ENCODE results near the gene TMUB1. TPM values are rescaled to one million over a fixed set of nuclear protein-coding genes. Genes with fewer than 3 reads are reported as not detected.

TMUB1 gene
- total and polyA plus RNA-seq, 2 donors (not counting 3 experiments of a cell fraction or from before 2014, with no cell fraction given), result 41.3 to 45.3 TPM

- no peaks in the 10 kb centered on the region for H4K20me1 ChIP-seq (replicated peaks; ENCODE audit: control insufficient read depth, extremely low read depth, insufficient read depth, low read length)
- peaks cover 16% of the 10 kb centered on the region for H3K79me2 ChIP-seq (ENCODE audit: control insufficient read depth, insufficient read depth, low read length)
- no peak for TF ChIP-seq CTCF (IDR thresholded peaks at IDR 0.05; ENCODE audit: extremely low read depth in 1 of 2, insufficient read depth in 1 of 2, low read depth in 1 of 2, low read length in 2 of 2)
- TF ChIP-seq MAX (IDR thresholded peaks at IDR 0.05; ENCODE audit: insufficient read depth, insufficient read length), result no peak
- TF ChIP-seq GATA2 (IDR thresholded peaks at IDR 0.05; ENCODE audit: insufficient read depth, insufficient read length, low read depth, low read length), result no peak
- no peak for TF ChIP-seq FOS (IDR thresholded peaks at IDR 0.05; ENCODE audit: borderline replicate concordance, insufficient read depth, low read length)
- no peak for TF ChIP-seq EZH2 (IDR thresholded peaks at IDR 0.05; ENCODE audit: borderline replicate concordance, low read depth, low read length, severe bottlenecking)
- TF ChIP-seq POLR2AphosphoS5 (IDR thresholded peaks at IDR 0.05; ENCODE audit: insufficient read depth, low read depth, low read length), result no peak
- no peak for TF ChIP-seq POLR2A (IDR thresholded peaks at IDR 0.05; ENCODE audit: low read depth, low read length)
- TF ChIP-seq MYC (IDR thresholded peaks at IDR 0.05; ENCODE audit: low read depth, low read length), result no peak
- no peak for TF ChIP-seq JUN (IDR thresholded peaks at IDR 0.05; ENCODE audit: borderline replicate concordance, insufficient read depth, insufficient read length, low read depth)
- POLR2A ChIA-PET, result no interaction called here
- FAIRE-seq, result no peak
- no peaks in the 10 kb centered on the region for H3K27me3 ChIP-seq (ENCODE audit: control insufficient read depth in 2 of 2, insufficient read depth in 2 of 2, low read length in 2 of 2)
- H3K9me1 ChIP-seq (replicated peaks; ENCODE audit: control insufficient read depth, extremely low read depth, insufficient read depth, low read length), result no peaks in the 10 kb centered on the region
- DNase-seq (ENCODE audit: low read depth, low spot score), result no peak
- dilution Hi-C loops (cut with MboI; ENCODE audit: extremely low pct_ligation_motif_present, low sequenced_read_pairs), result no loop called here
- no peak overlapping the region for H3K4me2 ChIP-seq (ENCODE audit: insufficient read depth, low read length)
- no peak overlapping the region for H3K9ac ChIP-seq (replicated peaks; ENCODE audit: extremely low read depth, insufficient read depth, low read length)
- no peaks in the 10 kb centered on the region for H3K36me3 ChIP-seq (ENCODE audit: control insufficient read depth in 2 of 2, extremely low read depth in 1 of 2, insufficient read depth in 2 of 2, low read length in 2 of 2)
- CTCF ChIA-PET, result no interaction called here
- no TSS peak for BruUV-seq (replicated peaks)
- H3K4me1 ChIP-seq (ENCODE audit: control insufficient read depth, extremely low read depth, insufficient read depth, low read length), result peaks cover 26% of the 10 kb centered on the region
- no peak overlapping the region for H3K4me3 ChIP-seq (replicated peaks in 1 of 3; ENCODE audit: insufficient read depth in 1 of 3, low read depth in 1 of 3, low read length in 3 of 3)
- H2AFZ ChIP-seq (ENCODE audit: low read depth, low read length), result no peak overlapping the region
- H3K27ac ChIP-seq (ENCODE audit: insufficient read depth, low read depth, low read length), result no peak overlapping the region
- intact Hi-C loops (cut with micrococcal nuclease), result no loop called here
- H3K9me3 ChIP-seq (replicated peaks; ENCODE audit: control insufficient read depth, insufficient read depth, low read length), result no peaks in the 10 kb centered on the region
Observed at GRCh38 chr7:151056283-151056665, 27.0 kb downstream of the TMUB1 start.

Data from endothelial cell of umbilical vein (primary cell).